Hair follicle dermal papilla cell (primary cell): ENCODE measurements around the gene MIR17HG. TPM values are rescaled to one million over a fixed set of nuclear protein-coding genes. Genes with fewer than 3 reads are reported as not detected.

Experiments
- total RNA-seq: library from RNA; depleted of rRNA; stranded (reverse); fragments of >200 nt; gene quantifications from 2 replicates; pipeline ENCODE4 v1.2.3, GENCODE V29; 2012

MIR17HG gene
- 3.8 and 7.3 TPM in 2 replicates for total RNA-seq

GRCh38 chr13:91347202-91347995 is at the start of gene MIR17HG:
TSS of gene MIR17HG (plus strand) at chr13:91347687.

DNA sequence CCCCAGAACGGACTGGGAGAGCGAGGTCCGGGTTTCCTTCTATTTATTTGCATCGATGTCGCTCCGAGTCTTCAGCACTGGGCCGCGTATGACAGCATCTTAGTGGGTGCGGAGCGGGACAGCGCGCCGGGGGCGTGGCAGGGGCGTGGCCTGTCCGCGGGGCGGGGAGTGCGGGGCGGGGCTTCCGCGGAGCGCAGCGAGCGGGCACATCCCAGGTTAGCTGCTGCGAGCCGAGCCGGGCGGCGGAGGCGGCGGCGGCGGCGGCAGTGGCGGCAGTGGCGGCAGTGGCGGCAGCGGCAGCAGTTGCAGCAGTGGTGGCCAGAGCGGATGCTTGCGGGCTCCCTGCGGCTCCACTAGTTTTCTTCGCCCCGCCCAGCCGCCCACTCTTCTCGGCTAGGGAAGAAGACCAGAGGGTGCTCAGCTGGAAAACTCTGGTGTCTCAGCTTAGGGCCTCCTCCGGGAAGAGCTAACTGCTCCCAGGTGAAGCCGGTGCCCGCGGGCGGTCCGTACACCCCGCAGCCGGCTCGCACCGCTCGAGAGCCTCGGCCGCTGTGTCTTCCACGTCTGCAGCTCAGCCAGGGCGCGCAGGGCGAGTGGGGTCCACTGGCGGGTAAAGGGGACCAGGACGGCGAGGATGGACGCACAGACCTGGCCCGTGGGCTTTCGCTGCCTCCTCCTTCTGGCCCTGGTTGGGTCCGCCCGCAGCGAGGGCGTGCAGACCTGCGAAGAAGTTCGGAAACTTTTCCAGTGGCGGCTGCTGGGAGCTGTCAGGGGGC is 51.1 kb downstream of the MIR17HG start, which contains the start of gene GPC5:
TSS of gene GPC5 (plus strand) at position 209 of the 776 bp plus-strand sequence.

Other genes with a start within 250 kb of the MIR17HG start
- gene GPC5, start 50.9 kb downstream of the MIR17HG start, total RNA-seq = 0.12 and 0.65 TPM in 2 replicates